Skeletal muscle cell (primary cell): ENCODE results near the gene ASCC2.

Source experiments
- DNase-seq: peaks from one replicate; pipeline ENCODE4 v3.0.0-alpha.2; 2010; ENCODE audit warnings: low read depth
- H3K4me3 ChIP-seq: 2 replicates; pipeline ENCODE4 v1.5.1; 2011; ENCODE audit warnings: low read depth, mild to moderate bottlenecking, control low read depth, low read length, moderate library complexity

ASCC2 gene

GRCh38 chr22:29739346-29739875 lies 98.7 kb downstream of the ASCC2 start:
- no peak for DNase-seq
- H3K4me3 ChIP-seq = no peak overlapping the region
